GM18520 (cell line): ENCODE results near the gene HCN2.
"Not testable (repeated sequence)": the region's sequence is repeated elsewhere in the genome, so short reads cannot be mapped to it uniquely, and the experiment has no call there.

Source experiments
- ATAC-seq: cut with Tn5 transposase; IDR thresholded peaks from one replicate; pipeline ENCODE4 v1.9.1; 2021; ENCODE audit not compliant: unreplicated experiment

The HCN2 gene

GRCh38 chr19:602391-603301, 13.0 kb downstream of the HCN2 start:
- no peak for ATAC-seq

GRCh38 chr19:603302-603639, 13.6 kb downstream of the HCN2 start:
- not testable (repeated sequence) for ATAC-seq

- not testable (repeated sequence) for ATAC-seq
Observed at GRCh38 chr19:603779-604178, 14.1 kb downstream of the HCN2 start.

- ATAC-seq = no peak
Observed at GRCh38 chr19:604355-604754, 14.7 kb downstream of the HCN2 start.

GRCh38 chr19:605061-605971, 15.6 kb downstream of the HCN2 start:
- not testable (repeated sequence) for ATAC-seq

GRCh38 chr19:607301-608154, 17.8 kb downstream of the HCN2 start:
- ATAC-seq = no peak

GRCh38 chr19:608155-609003, 18.7 kb downstream of the HCN2 start:
- no peak for ATAC-seq

- no peak for ATAC-seq
Observed at GRCh38 chr19:609004-609346, 19.3 kb downstream of the HCN2 start.

- no peak for ATAC-seq
Observed at GRCh38 chr19:610071-610800, 20.6 kb downstream of the HCN2 start.

GRCh38 chr19:610801-611480, 21.3 kb downstream of the HCN2 start:
- no peak for ATAC-seq

GRCh38 chr19:611481-611868, 21.8 kb downstream of the HCN2 start:
- no peak for ATAC-seq

GRCh38 chr19:612941-613340, 23.3 kb downstream of the HCN2 start:
- no peak for ATAC-seq

GRCh38 chr19:613732-614567, 24.3 kb downstream of the HCN2 start:
- ATAC-seq = no peak

- ATAC-seq = no peak
Observed at GRCh38 chr19:615619-616018, 25.9 kb downstream of the HCN2 start.

- no peak for ATAC-seq
Observed at GRCh38 chr19:616062-616700, 26.5 kb downstream of the HCN2 start.

- no peak for ATAC-seq
Observed at GRCh38 chr19:616747-617526, 27.3 kb downstream of the HCN2 start.
